Osteoblast (primary cell): ENCODE data around the gene CARNS1. TPM values are rescaled to one million over a fixed set of nuclear protein-coding genes. Genes with fewer than 3 reads are reported as not detected.

ENCODE experiments used
- DNase-seq: peaks from one replicate; pipeline ENCODE4 v3.0.0; 2011; ENCODE audit warnings: low spot score, mixed read lengths; ENCODE audit not compliant: insufficient read length; ENCODE audit errors: missing footprints
- H2AFZ ChIP-seq: 2 replicates; pipeline ENCODE4 v1.6.0; 2011; ENCODE audit warnings: mild to moderate bottlenecking, low read length
- H3K27ac ChIP-seq: 2 replicates; pipeline ENCODE4 v1.5.1; 2011; ENCODE audit warnings: mild to moderate bottlenecking, low read depth, low read length, moderate library complexity
- H3K27me3 ChIP-seq: 2 replicates; pipeline ENCODE4 v1.6.0; 2012; ENCODE audit warnings: mild to moderate bottlenecking, control low read depth, inconsistent platforms, low read length, moderate library complexity; ENCODE audit not compliant: insufficient read depth
- H3K36me3 ChIP-seq: 2 replicates; pipeline ENCODE4 v1.5.1; 2011; ENCODE audit warnings: mild to moderate bottlenecking, low read length, control low read depth, moderate library complexity; ENCODE audit not compliant: insufficient read depth
- H3K4me1 ChIP-seq: 2 replicates; pipeline ENCODE4 v1.5.1; 2011; ENCODE audit warnings: mild to moderate bottlenecking, low read length, control low read depth, moderate library complexity; ENCODE audit not compliant: insufficient read depth
- H3K4me2 ChIP-seq: 2 replicates; pipeline ENCODE4 v1.6.0; 2011; ENCODE audit warnings: mild to moderate bottlenecking, low read length; ENCODE audit not compliant: insufficient read depth
- H3K4me3 ChIP-seq: fragments of 200-600 bp; sonication (generic); 3 replicates; pipeline ENCODE4 v1.5.1; 2012; ENCODE audit warnings: mild to moderate bottlenecking, low read length, inconsistent platforms; ENCODE audit not compliant: insufficient read depth
- H3K79me2 ChIP-seq: 2 replicates; pipeline ENCODE4 v1.6.0; 2012; ENCODE audit warnings: mild to moderate bottlenecking, low read length, control low read depth, inconsistent platforms; ENCODE audit not compliant: insufficient read depth
- H3K9me3 ChIP-seq: 2 replicates; pipeline ENCODE4 v1.5.1; 2011; ENCODE audit warnings: low read depth, low read length, control low read depth
- H4K20me1 ChIP-seq: 2 replicates; pipeline ENCODE4 v1.6.0; 2012; ENCODE audit warnings: mild to moderate bottlenecking, low read length, control low read depth; ENCODE audit not compliant: insufficient read depth
- total RNA-seq: library from RNA; depleted of rRNA; stranded (reverse); fragments of >200 nt; gene quantifications from 2 replicates; pipeline ENCODE4 v1.2.3, GENCODE V29; 2012
- TF ChIP-seq, protein P1 (sequence below): IDR thresholded peaks from 2 replicates; pipeline ENCODE4 v1.5.1; 2011; ENCODE audit warnings: mild to moderate bottlenecking, low read depth, low read length, moderate library complexity; ENCODE audit errors: extremely low read depth

The CARNS1 gene
- total RNA-seq, 1 donor: under 0.01 TPM

- Histone ChIP-seq H3K9me3 (no peaks in the 10 kb centered on the region), H3K79me2 (peaks cover 10% of the 10 kb centered on the region), H3K27me3 (no peaks in the 10 kb centered on the region), H3K4me2 (peak within 1 kb of the TSS; percentile 96), H3K4me3 (peak within 1 kb of the TSS; percentile 86), H3K36me3 (no peaks in the 10 kb centered on the region), H3K4me1 (peaks cover 22% of the 10 kb centered on the region), H2AFZ (peak within 1 kb of the TSS; percentile 99), H3K27ac (peak within 1 kb of the TSS; percentile 84), H4K20me1 (no peaks in the 10 kb centered on the region)
- TF ChIP-seq, protein P1, sequence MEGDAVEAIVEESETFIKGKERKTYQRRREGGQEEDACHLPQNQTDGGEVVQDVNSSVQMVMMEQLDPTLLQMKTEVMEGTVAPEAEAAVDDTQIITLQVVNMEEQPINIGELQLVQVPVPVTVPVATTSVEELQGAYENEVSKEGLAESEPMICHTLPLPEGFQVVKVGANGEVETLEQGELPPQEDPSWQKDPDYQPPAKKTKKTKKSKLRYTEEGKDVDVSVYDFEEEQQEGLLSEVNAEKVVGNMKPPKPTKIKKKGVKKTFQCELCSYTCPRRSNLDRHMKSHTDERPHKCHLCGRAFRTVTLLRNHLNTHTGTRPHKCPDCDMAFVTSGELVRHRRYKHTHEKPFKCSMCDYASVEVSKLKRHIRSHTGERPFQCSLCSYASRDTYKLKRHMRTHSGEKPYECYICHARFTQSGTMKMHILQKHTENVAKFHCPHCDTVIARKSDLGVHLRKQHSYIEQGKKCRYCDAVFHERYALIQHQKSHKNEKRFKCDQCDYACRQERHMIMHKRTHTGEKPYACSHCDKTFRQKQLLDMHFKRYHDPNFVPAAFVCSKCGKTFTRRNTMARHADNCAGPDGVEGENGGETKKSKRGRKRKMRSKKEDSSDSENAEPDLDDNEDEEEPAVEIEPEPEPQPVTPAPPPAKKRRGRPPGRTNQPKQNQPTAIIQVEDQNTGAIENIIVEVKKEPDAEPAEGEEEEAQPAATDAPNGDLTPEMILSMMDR: peak; percentile 29
- peak; percentile 99 for DNase-seq
Measured at GRCh38 chr11:67468759-67469507, 53.5 kb downstream of the CARNS1 start, which contains the start of gene TMEM134. TMEM134 (minus strand) TSS chr11:67469251; CDS start chr11:67469192, 59 bp downstream.

GRCh38 chr11:67469508-67469811 lies 54.0 kb downstream of the CARNS1 start:
- H3K79me2 ChIP-seq: peaks cover 10% of the 10 kb centered on the region
- TF ChIP-seq, protein P1: no peak
- H3K4me3 ChIP-seq: peak overlapping the region; percentile 86
- H3K27ac ChIP-seq: peak overlapping the region; percentile 84
- no peaks in the 10 kb centered on the region for H3K27me3 ChIP-seq
- no peaks in the 10 kb centered on the region for H3K9me3 ChIP-seq
- no peaks in the 10 kb centered on the region for H4K20me1 ChIP-seq
- H3K4me1 ChIP-seq: peaks cover 17% of the 10 kb centered on the region
- peak overlapping the region; percentile 99 for H2AFZ ChIP-seq
- H3K36me3 ChIP-seq: no peaks in the 10 kb centered on the region
- H3K4me2 ChIP-seq: peak overlapping the region; percentile 96
- DNase-seq: no peak

GRCh38 chr11:67470337-67471002 lies 55.0 kb downstream of the CARNS1 start:
- Histone ChIP-seq H2AFZ (peak overlapping the region; percentile 56), H3K4me1 (peaks cover 13% of the 10 kb centered on the region), H3K4me3 (no peak overlapping the region), H3K4me2 (no peak overlapping the region), H3K27ac (no peak overlapping the region), H3K9me3 (no peaks in the 10 kb centered on the region), H3K27me3 (no peaks in the 10 kb centered on the region), H4K20me1 (no peaks in the 10 kb centered on the region), H3K79me2 (peaks cover 10% of the 10 kb centered on the region), H3K36me3 (no peaks in the 10 kb centered on the region)
- peak; percentile 65 for DNase-seq
- TF ChIP-seq, protein P1: no peak

DNA sequence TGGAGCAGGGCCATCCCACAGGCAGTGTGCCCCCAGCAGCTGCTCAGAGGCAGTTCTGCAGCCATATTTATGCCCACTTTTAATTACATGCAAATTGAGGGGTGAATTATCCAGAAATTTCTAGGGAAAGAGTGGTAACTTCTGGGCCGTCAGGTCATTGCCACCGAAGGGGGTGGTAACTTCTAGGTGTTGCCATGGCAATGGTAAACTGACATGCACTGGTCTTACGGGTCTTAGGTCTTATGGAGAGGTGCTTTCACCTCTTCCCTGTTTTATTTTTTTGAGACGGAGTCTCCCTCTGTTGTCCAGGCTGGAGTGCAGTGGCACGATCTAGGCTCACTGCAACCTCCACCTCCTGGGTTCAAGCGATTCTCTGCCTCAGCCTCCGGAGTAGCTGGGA lies 57.4 kb downstream of the CARNS1 start:
- Histone ChIP-seq H3K36me3 (no peaks in the 10 kb centered on the region), H3K4me3 (no peak overlapping the region), H4K20me1 (no peaks in the 10 kb centered on the region), H3K27me3 (no peaks in the 10 kb centered on the region), H3K4me2 (no peak overlapping the region), H3K27ac (no peak overlapping the region), H3K9me3 (no peaks in the 10 kb centered on the region), H3K4me1 (peaks cover 10% of the 10 kb centered on the region), H2AFZ (no peak overlapping the region), H3K79me2 (peaks cover 6% of the 10 kb centered on the region)
- DNase-seq: no peak
- TF ChIP-seq, protein P1: no peak
